HepG2 (cell line): ENCODE results near the gene FAM43A. TPM values are rescaled to one million over a fixed set of nuclear protein-coding genes. Genes with fewer than 3 reads are reported as not detected.

Experiments
- ATAC-seq: fragments of 200-7000 bp; cut with Tn5 transposase; 3 replicates; pipeline ENCODE4 v1.9.1; 2020; ENCODE audit warnings: mild to moderate bottlenecking, moderate library complexity
- BruUV-seq: library from RNA; stranded (reverse); fragments of 400-500 nt; replicated peaks from 2 replicates; lab custom pipeline; 2021; lab: Mats Ljungman, UMichigan
- CTCF ChIA-PET: fragments of 300-600 bp; formaldehyde crosslinking; extraction: SDS; loops from one replicate; lab custom pipeline; 2021; ENCODE audit warnings: low total read pairs, inconsistent platforms, low intra/inter-chr PET ratio; lab: Yijun Ruan, JAX
- POLR2A ChIA-PET: fragments of 350-600 bp; sonication (Branson Sonifier 250); formaldehyde crosslinking; loops from one replicate; lab custom pipeline; 2020; ENCODE audit warnings: antibody characterized with exemption, inconsistent platforms; lab: Yijun Ruan, JAX
- DNase-seq: peaks from one replicate; pipeline ENCODE4 v3.0.0-alpha.2; 2015; ENCODE audit warnings: low spot score
- FAIRE-seq: peaks from 3 replicates; lab custom pipeline; 2011; peaks lifted over from hg19 to GRCh38; lab: Jason Lieb, UNC
- H2AFZ ChIP-seq: one replicate; pipeline ENCODE4 v1.6.1; 2011; ENCODE audit warnings: low read length, inconsistent platforms
- H3K27ac ChIP-seq: fragments of 300-600 bp; 3 replicates; pipeline ENCODE4 v1.8.0; 2011; ENCODE audit warnings: mixed run types, mild to moderate bottlenecking, mixed read lengths, low read length, inconsistent platforms; ENCODE audit not compliant: insufficient read depth; ENCODE audit errors: extremely low read length
- H3K27me3 ChIP-seq, 2 experiments: fragments of 200-600 bp in 1 of 2; 2 replicates in 1 of 2; 3 replicates in 1 of 2; pipeline versions ENCODE4 v1.6.0 to v1.8.0; 2011; ENCODE audit warnings: low read length in 2 of 2, mild to moderate bottlenecking in 2 of 2, moderate library complexity in 2 of 2, inconsistent platforms in 1 of 2; ENCODE audit not compliant: insufficient read depth in 2 of 2, control insufficient read depth in 1 of 2
- H3K36me3 ChIP-seq, 2 experiments: fragments of 200-600 bp in 1 of 2; replicated peaks in 1 of 2; 2 replicates in 1 of 2; 3 replicates in 1 of 2; pipeline versions ENCODE4 v1.5.1 to v1.8.0; 2011; ENCODE audit warnings: low read length in 2 of 2, inconsistent platforms in 1 of 2; ENCODE audit not compliant: insufficient read depth in 2 of 2, control insufficient read depth in 1 of 2
- H3K4me1 ChIP-seq: 2 replicates; pipeline ENCODE4 v1.5.1; 2012; ENCODE audit warnings: low read length, inconsistent platforms; ENCODE audit not compliant: insufficient read depth
- H3K4me2 ChIP-seq: 2 replicates; pipeline ENCODE4 v1.6.0; 2011; ENCODE audit warnings: low read depth, low read length, inconsistent platforms
- H3K4me3 ChIP-seq, 3 experiments: fragments of 200-600 bp in 1 of 3; sonication (generic), shearing (Covaris generic) in 1 of 3; replicated peaks in 1 of 3; 2 replicates each; pipeline ENCODE4 v1.5.1; 2011 to 2016; ENCODE audit warnings: low read length in 3 of 3, inconsistent platforms in 2 of 3, low read depth in 2 of 3, mild to moderate bottlenecking in 2 of 3, control low read depth in 1 of 3, mixed read lengths in 1 of 3; ENCODE audit not compliant: insufficient read depth in 1 of 3
- H3K79me2 ChIP-seq: one replicate; pipeline ENCODE4 v1.6.1; 2011; ENCODE audit warnings: low read length, inconsistent platforms; ENCODE audit not compliant: insufficient read depth
- H3K9ac ChIP-seq: 2 replicates; pipeline ENCODE4 v1.6.0; 2011; ENCODE audit warnings: mild to moderate bottlenecking, low read depth, low read length, inconsistent platforms; ENCODE audit not compliant: insufficient read depth
- H3K9me3 ChIP-seq: 2 replicates; pipeline ENCODE4 v1.5.1; 2012; ENCODE audit warnings: mild to moderate bottlenecking, low read length
- H4K20me1 ChIP-seq: 2 replicates; pipeline ENCODE4 v1.6.0; 2011; ENCODE audit warnings: inconsistent platforms, mild to moderate bottlenecking, low read length, moderate library complexity; ENCODE audit not compliant: insufficient read depth
- BHLHE40 ChIP-seq: IDR thresholded peaks from 2 replicates; pipeline ENCODE4 v1.6.1; 2011; ENCODE audit warnings: low read length, improper control_type of control experiment
- CEBPB ChIP-seq: IDR thresholded peaks from 2 replicates; pipeline ENCODE4 v1.6.1; 2011; ENCODE audit warnings: low read depth, low read length, improper control_type of control experiment, borderline replicate concordance
- MTA3 ChIP-seq: sonication (generic); formaldehyde crosslinking; IDR thresholded peaks from 2 replicates; pipeline ENCODE4 v1.4.0; 2020; ENCODE audit warnings: missing genetic modification reagents
- RBM39 ChIP-seq: fragments of 200-400 bp; formaldehyde crosslinking; IDR thresholded peaks from one replicate; pipeline ENCODE4 v1.6.1; 2018; ENCODE audit warnings: antibody characterized with exemption, mild to moderate bottlenecking, low read depth, low read length; ENCODE audit not compliant: poor library complexity, severe bottlenecking
- SATB2 ChIP-seq: sonication (generic); formaldehyde crosslinking; IDR thresholded peaks from 2 replicates; pipeline ENCODE4 v1.5.0; 2020; ENCODE audit warnings: missing genetic modification reagents
- WGBS: methylation state at CpG from one replicate; pipeline ENCODE4 v1.1.6; 2017; ENCODE audit warnings: low lambda C conversion rate; 5-methylcytosine and 5-hydroxymethylcytosine counted together
- in situ Hi-C: cut with HindIII; loops from 2 replicates; pipeline ENCODE4 v1.10.0; 2017; ENCODE audit warnings: low pct_unique_long_range_greater_than_20kb; ENCODE audit not compliant: extremely low pct_ligation_motif_present
- intact Hi-C: fragments of 100-400 bp; cut with micrococcal nuclease; formaldehyde crosslinking; loops from one replicate; pipeline ENCODE4 v1.10.0; 2022; ENCODE audit not compliant: unreplicated experiment
- polyA plus RNA-seq, 8 experiments: library from polyadenylated mRNA; depleted of rRNA in 3 of 8; stranded (reverse) in 7 of 8; unstranded in 1 of 8; fragments of >200 nt; fragmentation: Illumina TruSeq in 4 of 8; extraction: Trizol in 4 of 8; gene quantifications; 2 replicates each; pipeline versions ENCODE4 v1.2.1 to v1.2.3, GENCODE V29; 2011 to 2016; ENCODE audit warnings: low read depth in 4 of 8, missing spikeins in 1 of 8, mixed read lengths in 1 of 8; ENCODE audit not compliant: insufficient read depth in 1 of 8
- total RNA-seq, 5 experiments: library from RNA; depleted of rRNA; stranded (reverse); fragments of >200 nt; fragmentation: Illumina TruSeq; extraction: Trizol; gene quantifications; 2 replicates each; pipeline ENCODE4 v1.2.3, GENCODE V29; 2016; ENCODE audit warnings: low read depth in 1 of 5
- TF ChIP-seq, protein P1 (sequence below): sonication (generic); formaldehyde crosslinking; IDR thresholded peaks from 2 replicates; pipeline ENCODE4 v1.5.0; 2020; ENCODE audit warnings: mild to moderate bottlenecking, missing genetic modification reagents

FAM43A gene
- total and polyA plus RNA-seq, 2 of the 13 experiments (the other 11 are each of a cell fraction or from before 2014, with no cell fraction given) = 0.91 to 1.8 TPM

- H3K27ac ChIP-seq = no peak overlapping the region
- H3K27me3 ChIP-seq = peaks cover 0 to 9% of the 10 kb centered on the region in 2 experiments; a peak in 2 of 5 replicates
- intact Hi-C loops (no loop called here), in situ Hi-C loops (no loop called here)
- H3K9me3 ChIP-seq = no peaks in the 10 kb centered on the region
- H2AFZ ChIP-seq = no peak overlapping the region
- CTCF ChIA-PET = no interaction called here
- 38% methylated on average over 6 of the region's 6 CpGs for WGBS
- no peak overlapping the region for H3K9ac ChIP-seq
- DNase-seq (peak; percentile 32), ATAC-seq (no peak), FAIRE-seq (no peak)
- H3K4me3 ChIP-seq = no peak overlapping the region
- H4K20me1 ChIP-seq = no peaks in the 10 kb centered on the region
- peaks cover 3% of the 10 kb centered on the region; the same call in 1 of the 2 replicates for H3K4me1 ChIP-seq
- no peaks in the 10 kb centered on the region for H3K36me3 ChIP-seq
- H3K79me2 ChIP-seq = no peaks in the 10 kb centered on the region
- H3K4me2 ChIP-seq = no peak overlapping the region
- POLR2A ChIA-PET = no interaction called here
- no TSS peak for BruUV-seq
- peak; percentile 21; the same call in 1 of the 2 replicates for TF ChIP-seq BHLHE40
- TF ChIP-seq, protein P1, sequence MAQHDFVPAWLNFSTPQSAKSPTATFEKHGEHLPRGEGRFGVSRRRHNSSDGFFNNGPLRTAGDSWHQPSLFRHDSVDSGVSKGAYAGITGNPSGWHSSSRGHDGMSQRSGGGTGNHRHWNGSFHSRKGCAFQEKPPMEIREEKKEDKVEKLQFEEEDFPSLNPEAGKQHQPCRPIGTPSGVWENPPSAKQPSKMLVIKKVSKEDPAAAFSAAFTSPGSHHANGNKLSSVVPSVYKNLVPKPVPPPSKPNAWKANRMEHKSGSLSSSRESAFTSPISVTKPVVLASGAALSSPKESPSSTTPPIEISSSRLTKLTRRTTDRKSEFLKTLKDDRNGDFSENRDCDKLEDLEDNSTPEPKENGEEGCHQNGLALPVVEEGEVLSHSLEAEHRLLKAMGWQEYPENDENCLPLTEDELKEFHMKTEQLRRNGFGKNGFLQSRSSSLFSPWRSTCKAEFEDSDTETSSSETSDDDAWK (CRISPR knock-in tag) = no peak
- no peak for TF ChIP-seq CEBPB
Observed at GRCh38 chr3:194711913-194712312, 26.2 kb downstream of the FAM43A start.

DNA sequence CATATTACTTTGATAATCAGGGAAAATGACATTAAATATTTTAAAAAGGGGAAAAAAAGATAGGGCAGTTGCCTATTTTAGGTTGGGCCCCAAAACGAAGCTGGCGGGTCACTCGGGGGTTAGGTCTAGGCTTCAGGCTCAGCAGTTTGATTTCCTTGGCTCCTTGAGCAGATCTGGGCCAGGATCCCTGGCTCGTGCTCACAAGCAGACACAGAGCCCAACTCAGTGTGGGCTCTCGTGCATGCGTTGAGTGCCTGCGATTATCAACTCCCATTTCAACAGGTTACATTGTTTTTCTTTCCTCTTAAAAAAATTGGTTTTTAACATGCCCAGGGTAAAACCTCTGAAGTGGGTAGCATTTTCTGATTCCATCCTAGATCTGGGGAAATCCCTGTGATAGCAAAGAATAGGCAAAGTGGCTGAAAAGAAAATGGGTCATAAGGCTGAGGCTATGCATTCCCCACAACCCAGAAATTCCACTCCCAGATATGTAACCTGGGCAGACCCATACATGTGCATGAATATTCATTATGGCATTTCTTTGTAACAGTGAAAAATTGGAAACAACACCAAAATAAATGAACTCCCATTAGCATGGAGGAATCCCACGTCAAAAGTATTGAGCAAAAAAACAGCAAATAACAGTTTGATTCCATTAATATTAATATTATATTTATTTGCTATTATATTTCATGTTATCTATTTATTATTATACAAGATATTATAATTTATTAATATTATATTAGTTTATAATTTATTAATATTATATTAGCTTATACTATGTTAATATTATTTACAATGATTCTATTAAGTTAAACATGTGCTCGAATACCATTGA lies 27.8 kb downstream of the FAM43A start:
- in situ Hi-C loops = no loop called here
- Histone ChIP-seq H3K27ac (no peak overlapping the region), H3K4me1 (no peaks in the 10 kb centered on the region), H3K4me3 (no peak overlapping the region), H2AFZ (no peak overlapping the region), H3K4me2 (no peak overlapping the region), H3K27me3 (peaks cover 0 to 9% of the 10 kb centered on the region in 2 experiments; a peak in 2 of 5 replicates), H3K79me2 (no peaks in the 10 kb centered on the region), H3K36me3 (no peaks in the 10 kb centered on the region), H3K9me3 (no peaks in the 10 kb centered on the region), H4K20me1 (no peaks in the 10 kb centered on the region), H3K9ac (no peak overlapping the region)
- ChIA-PET CTCF (no interaction called here), POLR2A (no interaction called here)
- WGBS = 52% methylated on average over 9 of the region's 9 CpGs
- ATAC-seq (no peak), FAIRE-seq (no peak), DNase-seq (no peak)
- no TSS peak for BruUV-seq
- no peak for TF ChIP-seq SATB2 (CRISPR knock-in tag)
- no peak for TF ChIP-seq MTA3 (CRISPR knock-in tag)
- no peak for TF ChIP-seq RBM39
- intact Hi-C loops = no loop called here
